Duodenal mucosa (tissue), 2 donors: ENCODE results near the gene EML2.
A peak's percentile ranks its signal among the peaks of the same experiment; 100 is the strongest.

Source experiments
- H3K27ac ChIP-seq: one replicate; pipeline ENCODE4 v1.7.0; 2013; ENCODE audit warnings: low read depth, low read length
- H3K27me3 ChIP-seq, 2 donors: one replicate each; pipeline ENCODE4 v1.7.0; 2013; ENCODE audit warnings: low read length in 2 of 2, control low read depth in 1 of 2; ENCODE audit not compliant: insufficient read depth in 2 of 2, control insufficient read depth in 1 of 2
- H3K36me3 ChIP-seq, 2 donors: one replicate each; pipeline ENCODE4 v1.7.0; 2013; ENCODE audit warnings: low read length in 2 of 2, control low read depth in 1 of 2; ENCODE audit not compliant: insufficient read depth in 2 of 2, control insufficient read depth in 1 of 2
- H3K4me1 ChIP-seq, 2 donors: one replicate each; pipeline ENCODE4 v1.7.0; 2013; ENCODE audit warnings: low read length in 2 of 2, control low read depth in 1 of 2; ENCODE audit not compliant: insufficient read depth in 2 of 2, control insufficient read depth in 1 of 2
- H3K4me3 ChIP-seq, 2 donors: one replicate each; pipeline ENCODE4 v1.7.0; 2013; ENCODE audit warnings: low read length in 2 of 2, low read depth in 1 of 2
- H3K9ac ChIP-seq, 2 donors: one replicate each; pipeline ENCODE4 v1.7.0; 2013; ENCODE audit warnings: low read length in 2 of 2, low read depth in 1 of 2
- H3K9me3 ChIP-seq, 2 donors: one replicate each; pipeline ENCODE4 v1.7.0; 2013; ENCODE audit warnings: low read length in 2 of 2, control low read depth in 1 of 2; ENCODE audit not compliant: control insufficient read depth in 1 of 2

The EML2 gene

GRCh38 chr19:45600340-45600885, 38.8 kb downstream of the EML2 start:
- no peak overlapping the region for H3K27ac ChIP-seq
- H3K4me1 ChIP-seq: peaks cover 0 to 8% of the 10 kb centered on the region in 2 donors
- H3K9ac ChIP-seq: no peak overlapping the region
- no peak overlapping the region for H3K4me3 ChIP-seq
- H3K36me3 ChIP-seq: no peaks in the 10 kb centered on the region
- no peaks in the 10 kb centered on the region for H3K9me3 ChIP-seq
- peaks cover 54 to 61% of the 10 kb centered on the region in 2 donors for H3K27me3 ChIP-seq

DNA sequence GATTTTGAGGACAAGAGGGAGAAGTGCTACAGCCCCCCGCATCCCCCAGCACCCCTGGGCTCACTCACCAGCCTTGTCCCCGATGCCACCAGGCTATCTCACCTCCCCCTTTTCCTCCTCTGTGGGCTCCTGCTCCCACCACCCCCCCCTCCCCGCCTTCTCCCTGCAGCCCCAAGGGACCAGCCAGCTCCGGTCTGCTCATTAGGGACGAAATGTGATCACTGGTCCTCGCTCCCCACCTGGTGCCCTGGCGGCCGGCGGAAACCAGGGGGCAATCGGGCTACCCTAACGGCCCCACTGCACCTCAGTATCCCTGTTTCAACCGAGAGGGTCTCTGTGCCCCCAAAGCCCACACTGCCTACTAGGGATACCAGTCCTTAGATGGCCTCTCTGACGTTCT, 39.9 kb downstream of the EML2 start:
- Histone ChIP-seq H3K27me3 (peaks cover 54 to 67% of the 10 kb centered on the region in 2 donors), H3K4me3 (peak overlapping the region in 1 of 2 donors; percentile 35), H3K9ac (no peak overlapping the region), H3K9me3 (no peaks in the 10 kb centered on the region), H3K27ac (no peak overlapping the region), H3K36me3 (no peaks in the 10 kb centered on the region), H3K4me1 (peaks cover 0 to 8% of the 10 kb centered on the region in 2 donors)

- H3K27me3 ChIP-seq: peaks cover 54 to 66% of the 10 kb centered on the region in 2 donors
- peak overlapping the region; percentile 35 to 45 for H3K4me3 ChIP-seq
- H3K9ac ChIP-seq: no peak overlapping the region
- peak overlapping the region; percentile 42 for H3K27ac ChIP-seq
- H3K4me1 ChIP-seq: peaks cover 0 to 8% of the 10 kb centered on the region in 2 donors
- H3K9me3 ChIP-seq: no peaks in the 10 kb centered on the region
- H3K36me3 ChIP-seq: no peaks in the 10 kb centered on the region
These were observed 40.8 kb downstream of the EML2 start for GRCh38 chr19:45598267-45599001.

DNA sequence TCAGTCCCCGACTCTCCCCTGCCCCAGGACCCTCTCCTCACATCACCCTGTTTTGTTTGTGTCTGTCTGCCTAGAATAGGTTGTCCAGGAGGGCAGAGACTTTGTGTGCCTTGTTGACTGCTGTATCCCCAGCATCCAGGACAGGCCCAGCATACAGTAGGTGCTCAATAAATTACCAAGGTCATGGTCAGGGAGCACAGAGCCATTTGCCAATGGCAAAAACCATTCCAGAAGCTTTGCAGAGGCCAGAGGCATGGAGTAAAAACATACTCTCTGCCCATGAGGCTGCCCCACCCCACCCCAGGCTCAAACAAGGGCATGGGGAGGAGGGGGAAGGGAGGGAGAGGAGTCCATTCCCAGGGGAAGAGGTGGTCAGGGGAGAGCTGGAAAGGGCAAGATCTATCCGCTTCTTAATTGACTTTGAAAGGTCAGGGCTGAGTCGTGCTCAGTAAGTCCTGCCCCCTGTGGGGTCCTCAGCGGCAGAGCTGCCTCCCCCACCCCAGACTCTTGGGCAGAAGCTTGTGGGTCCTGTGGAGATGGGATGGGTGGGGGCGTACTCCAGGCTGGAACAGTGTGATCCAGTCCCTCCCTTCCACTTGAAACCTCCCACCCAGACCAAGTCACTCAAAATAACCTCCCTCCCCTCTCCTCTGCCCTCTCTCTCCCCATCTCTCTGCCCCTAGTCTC, 41.6 kb downstream of the EML2 start:
- Histone ChIP-seq H3K27ac (no peak overlapping the region), H3K9ac (no peak overlapping the region), H3K4me1 (peaks cover 0 to 8% of the 10 kb centered on the region in 2 donors), H3K27me3 (peaks cover 53 to 63% of the 10 kb centered on the region in 2 donors), H3K9me3 (no peaks in the 10 kb centered on the region), H3K36me3 (no peaks in the 10 kb centered on the region), H3K4me3 (no peak overlapping the region)

DNA sequence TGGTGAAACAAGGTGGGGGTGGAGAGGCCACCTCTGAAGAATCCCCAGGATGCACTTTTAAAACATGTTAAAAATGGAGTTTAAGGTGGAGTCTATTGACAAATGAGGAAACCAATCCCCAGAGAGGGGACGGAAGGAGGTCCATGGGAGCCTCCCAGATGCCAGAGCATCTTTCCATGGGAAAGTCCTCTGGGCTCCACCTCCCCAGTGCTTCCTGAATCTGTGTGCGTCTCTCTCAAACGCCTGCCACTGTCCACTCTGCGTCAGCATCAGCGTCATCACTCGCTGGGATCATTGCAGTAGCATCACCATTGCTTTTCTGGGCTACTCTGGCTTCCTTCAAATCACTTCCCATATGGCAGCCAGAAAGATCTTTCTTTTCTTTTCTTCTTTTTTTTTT, 43.4 kb downstream of the EML2 start:
- Histone ChIP-seq H3K36me3 (no peaks in the 10 kb centered on the region), H3K27ac (no peak overlapping the region), H3K4me1 (peaks cover 0 to 8% of the 10 kb centered on the region in 2 donors), H3K9me3 (no peaks in the 10 kb centered on the region), H3K4me3 (no peak overlapping the region), H3K9ac (no peak overlapping the region), H3K27me3 (peaks cover 36 to 47% of the 10 kb centered on the region in 2 donors)

GRCh38 chr19:45593520-45593919, 45.7 kb downstream of the EML2 start:
- no peak overlapping the region for H3K27ac ChIP-seq
- H3K4me1 ChIP-seq: peaks cover 0 to 8% of the 10 kb centered on the region in 2 donors
- H3K27me3 ChIP-seq: peaks cover 16 to 28% of the 10 kb centered on the region in 2 donors
- no peak overlapping the region for H3K9ac ChIP-seq
- no peak overlapping the region for H3K4me3 ChIP-seq
- H3K9me3 ChIP-seq: no peaks in the 10 kb centered on the region
- H3K36me3 ChIP-seq: no peaks in the 10 kb centered on the region

DNA sequence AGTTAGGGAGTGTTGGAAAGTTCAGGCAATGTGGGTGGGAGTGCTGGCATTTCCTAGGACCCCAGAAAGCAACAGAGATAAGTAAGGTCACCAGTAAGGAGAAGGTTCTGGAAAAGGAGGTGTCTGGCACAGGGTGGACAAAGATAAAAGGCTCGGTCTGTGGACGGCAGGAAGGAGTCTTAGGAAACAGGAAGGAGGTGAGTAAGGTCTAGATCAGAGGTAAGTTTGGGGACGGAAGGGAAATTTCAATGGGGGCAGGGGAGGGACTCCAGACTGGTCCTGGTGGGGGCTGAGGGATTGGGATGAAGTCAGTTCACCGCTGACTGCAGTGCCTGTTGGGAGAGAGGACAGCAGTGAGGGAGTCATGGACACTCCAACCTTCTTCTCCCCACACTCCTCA, 46.8 kb downstream of the EML2 start:
- Histone ChIP-seq H3K4me1 (no peaks in the 10 kb centered on the region), H3K36me3 (no peaks in the 10 kb centered on the region), H3K27ac (no peak overlapping the region), H3K27me3 (peaks cover 5 to 16% of the 10 kb centered on the region in 2 donors), H3K9me3 (no peaks in the 10 kb centered on the region), H3K9ac (no peak overlapping the region), H3K4me3 (no peak overlapping the region)

GRCh38 chr19:45591638-45592005, 47.6 kb downstream of the EML2 start:
- Histone ChIP-seq H3K36me3 (no peaks in the 10 kb centered on the region), H3K9ac (no peak overlapping the region), H3K27me3 (peaks cover 3 to 10% of the 10 kb centered on the region in 2 donors), H3K4me3 (no peak overlapping the region), H3K4me1 (no peaks in the 10 kb centered on the region), H3K9me3 (no peaks in the 10 kb centered on the region), H3K27ac (no peak overlapping the region)

DNA sequence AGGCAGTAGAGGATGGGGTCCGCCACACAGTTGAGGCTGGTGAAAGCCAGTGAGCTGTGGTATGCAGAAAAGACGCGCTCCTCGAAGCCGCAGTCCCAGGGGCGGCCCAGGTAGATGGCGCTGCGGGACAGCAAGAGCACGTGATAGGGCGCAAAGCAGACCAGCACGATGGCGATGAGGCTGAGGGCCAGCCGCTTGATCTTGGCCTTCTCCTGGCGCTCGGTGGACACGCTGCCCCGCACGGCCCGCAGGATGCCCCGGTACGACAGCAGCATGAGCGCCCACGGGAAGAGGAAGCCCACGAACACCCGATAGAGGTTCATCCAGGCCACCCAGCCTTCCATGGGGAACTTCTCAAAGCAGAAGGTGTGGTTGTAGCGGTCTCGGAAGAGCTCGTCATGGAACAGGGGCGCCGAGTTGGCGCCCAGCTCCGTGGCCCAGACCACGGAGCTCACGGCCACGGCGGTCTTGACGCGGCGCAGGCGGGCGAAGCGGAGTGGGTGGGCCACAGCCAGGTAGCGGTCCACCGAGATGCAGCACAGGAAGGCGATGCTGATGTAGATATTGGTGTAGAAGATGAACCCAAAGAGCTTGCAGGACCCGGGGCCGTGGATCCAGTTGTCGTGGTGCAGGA, 48.1 kb downstream of the EML2 start:
- Histone ChIP-seq H3K9me3 (no peaks in the 10 kb centered on the region), H3K4me3 (no peak overlapping the region), H3K27ac (no peak overlapping the region), H3K9ac (no peak overlapping the region), H3K36me3 (no peaks in the 10 kb centered on the region), H3K27me3 (peaks cover 3 to 10% of the 10 kb centered on the region in 2 donors), H3K4me1 (no peaks in the 10 kb centered on the region)
